K562 (cell line): Measurements from ENCODE around the gene MYL4. TPM values are rescaled to one million over a fixed set of nuclear protein-coding genes. Genes with fewer than 3 reads are reported as not detected.

Experiments
- ATAC-seq: fragments of 200-7000 bp; cut with Tn5 transposase; 3 replicates; pipeline ENCODE4 v1.9.1; 2020; ENCODE audit warnings: moderate library complexity
- BruUV-seq: library from RNA; stranded (reverse); fragments of 400-500 nt; replicated peaks from 2 replicates; lab custom pipeline; 2021; lab: Mats Ljungman, UMichigan
- CTCF ChIA-PET: fragments of 300-600 bp; formaldehyde crosslinking; extraction: SDS; loops from one replicate; lab custom pipeline; 2021; ENCODE audit warnings: low intra/inter-chr PET ratio; lab: Yijun Ruan, JAX
- POLR2A ChIA-PET: fragments of 300-600, 350-650 bp; sonication (Branson Sonifier 250); formaldehyde crosslinking; extraction: SDS; loops from one replicate; lab custom pipeline; 2021; ENCODE audit warnings: antibody characterized with exemption, inconsistent platforms; lab: Yijun Ruan, JAX
- DNase-seq, 4 experiments: peaks; one replicate each; pipeline versions ENCODE4 v3.0.0 to v3.0.0-alpha.2; 2011 to 2018; ENCODE audit warnings: low spot score in 3 of 4, mixed read lengths in 3 of 4; ENCODE audit errors: extremely low read depth in 1 of 4
- FAIRE-seq: peaks from 2 replicates; lab custom pipeline; 2011; peaks lifted over from hg19 to GRCh38; lab: Jason Lieb, UNC
- H2AFZ ChIP-seq: 2 replicates; pipeline ENCODE4 v1.6.0; 2011; ENCODE audit warnings: low read depth, low read length, control low read depth, inconsistent platforms
- H3K27ac ChIP-seq: fragments of 200-600 bp; 3 replicates; pipeline ENCODE4 v1.8.0; 2011; ENCODE audit warnings: low read depth, mild to moderate bottlenecking, control low read depth, inconsistent platforms, low read length, moderate library complexity, mixed read lengths; ENCODE audit errors: extremely low read depth
- H3K27me3 ChIP-seq, 2 experiments: fragments of 300-600 bp in 1 of 2; 2 replicates in 1 of 2; 3 replicates in 1 of 2; pipeline versions ENCODE4 v1.6.0 to v1.8.0; 2011; ENCODE audit warnings: inconsistent platforms in 2 of 2, low read length in 2 of 2, mild to moderate bottlenecking in 1 of 2, mixed read lengths in 1 of 2, moderate library complexity in 1 of 2; ENCODE audit not compliant: control insufficient read depth in 2 of 2, insufficient read depth in 2 of 2
- H3K36me3 ChIP-seq: fragments of 300-600 bp; 3 replicates; pipeline ENCODE4 v1.8.0; 2011; ENCODE audit warnings: mild to moderate bottlenecking, low read length, inconsistent platforms; ENCODE audit not compliant: control insufficient read depth, insufficient read depth
- H3K4me1 ChIP-seq, 2 experiments: fragments of 200-600 bp in 1 of 2; replicated peaks in 1 of 2; 2 replicates in 1 of 2; 3 replicates in 1 of 2; pipeline versions ENCODE4 v1.5.1 to v1.8.0; 2011; ENCODE audit warnings: inconsistent platforms in 2 of 2, low read length in 2 of 2, mild to moderate bottlenecking in 1 of 2, mixed read lengths in 1 of 2, moderate library complexity in 1 of 2; ENCODE audit not compliant: control insufficient read depth in 2 of 2, insufficient read depth in 2 of 2
- H3K4me2 ChIP-seq: 2 replicates; pipeline ENCODE4 v1.6.1; 2011; ENCODE audit warnings: low read length, control low read depth, inconsistent platforms, mixed read lengths; ENCODE audit not compliant: insufficient read depth
- H3K4me3 ChIP-seq: fragments of 200-600 bp; sonication (generic), shearing (Covaris generic); 2 replicates; pipeline ENCODE4 v1.5.1; 2016; ENCODE audit warnings: control low read depth, inconsistent platforms
- H3K79me2 ChIP-seq: fragments of 200-600 bp; 3 replicates; pipeline ENCODE4 v1.8.0; 2011; ENCODE audit warnings: low read length, inconsistent platforms; ENCODE audit not compliant: control insufficient read depth, insufficient read depth
- H3K9ac ChIP-seq, 2 experiments: 2 replicates each; pipeline versions ENCODE4 v1.6.0 to v1.6.1; 2011; ENCODE audit warnings: low read depth in 2 of 2, low read length in 2 of 2, control low read depth in 1 of 2, inconsistent platforms in 1 of 2, mild to moderate bottlenecking in 1 of 2, mixed read lengths in 1 of 2; ENCODE audit not compliant: insufficient read depth in 1 of 2
- H3K9me1 ChIP-seq: one replicate; pipeline ENCODE4 v1.6.0; 2011; ENCODE audit warnings: inconsistent platforms, mild to moderate bottlenecking, low read length, moderate library complexity; ENCODE audit not compliant: control insufficient read depth, insufficient read depth
- H3K9me3 ChIP-seq: replicated peaks from 2 replicates; pipeline ENCODE4 v1.5.1; 2011; ENCODE audit warnings: low read depth, low read length, inconsistent platforms; ENCODE audit not compliant: control insufficient read depth, insufficient read depth
- H4K20me1 ChIP-seq: replicated peaks from 2 replicates; pipeline ENCODE4 v1.6.1; 2011; ENCODE audit warnings: low read length, inconsistent platforms, mixed read lengths; ENCODE audit not compliant: control insufficient read depth, insufficient read depth
- ARHGAP35 ChIP-seq: fragments of 450-650 bp; IDR thresholded peaks from 2 replicates; pipeline ENCODE4 v1.6.1; 2018; ENCODE audit not compliant: partially characterized antibody
- CBFA2T3 ChIP-seq: fragments of 450-650 bp; IDR thresholded peaks from 2 replicates; pipeline ENCODE4 v1.6.1; 2017
- CBX3 ChIP-seq, 2 experiments: IDR thresholded peaks; 1 replicate in 1 of 2; 2 replicates in 1 of 2; pipeline ENCODE4 v1.6.1; 2012; ENCODE audit warnings: inconsistent platforms in 2 of 2, low read length in 2 of 2, borderline replicate concordance in 1 of 2, control low read depth in 1 of 2
- CEBPB ChIP-seq: fragments of 450-650 bp; IDR thresholded peaks from 2 replicates; pipeline ENCODE4 v1.6.1; 2016; ENCODE audit warnings: missing genetic modification characterization, missing compliant biosample characterization
- DMBX1 ChIP-seq: fragments of 250-450 bp; sonication (Bioruptor Pico); IDR thresholded peaks from 2 replicates; pipeline ENCODE4 v1.8.0; 2022; ENCODE audit warnings: inconsistent platforms, mild to moderate bottlenecking, moderate library complexity, borderline replicate concordance
- ETV5 ChIP-seq: sonication (generic); formaldehyde crosslinking; IDR thresholded peaks from 2 replicates; pipeline ENCODE4 v1.4.0; 2020; ENCODE audit warnings: low read depth, mild to moderate bottlenecking, missing genetic modification reagents
- GATA2 ChIP-seq: sonication (generic); formaldehyde crosslinking; IDR thresholded peaks from 2 replicates; pipeline ENCODE4 v1.4.0; 2020; ENCODE audit warnings: mild to moderate bottlenecking, missing genetic modification reagents
- GATAD2B ChIP-seq: fragments of 450-650 bp; IDR thresholded peaks from 2 replicates; pipeline ENCODE4 v1.6.1; 2017; ENCODE audit warnings: mild to moderate bottlenecking, borderline replicate concordance
- MYC ChIP-seq, 2 experiments: fragments of 250-450 bp in 1 of 2; sonication (Bioruptor Pico) in 1 of 2; IDR thresholded peaks; 2 replicates each; pipeline versions ENCODE4 v1.5.1 to v1.6.1; 2012 to 2021; ENCODE audit warnings: low read depth in 2 of 2, borderline replicate concordance in 1 of 2, improper control_type of control experiment in 1 of 2, low read length in 1 of 2, mild to moderate bottlenecking in 1 of 2, moderate library complexity in 1 of 2
- NFIX ChIP-seq: fragments of 250-450 bp; sonication (Bioruptor Pico); IDR thresholded peaks from 2 replicates; pipeline ENCODE4 v1.4.0; 2020; ENCODE audit warnings: low read depth, mild to moderate bottlenecking, moderate library complexity
- PCBP2 ChIP-seq: fragments of 200-400 bp; formaldehyde crosslinking; IDR thresholded peaks from 2 replicates; pipeline ENCODE4 v1.6.1; 2018; ENCODE audit warnings: low read length, low read depth, mild to moderate bottlenecking, moderate library complexity; ENCODE audit not compliant: poor library complexity, severe bottlenecking
- PHB2 ChIP-seq: fragments of 450-650 bp; IDR thresholded peaks from 2 replicates; pipeline ENCODE4 v1.6.1; 2017; ENCODE audit warnings: low read depth
- PRPF4 ChIP-seq: fragments of 200-400 bp; formaldehyde crosslinking; IDR thresholded peaks from one replicate; pipeline ENCODE4 v1.6.1; 2017; ENCODE audit warnings: low read length, low read depth, mild to moderate bottlenecking; ENCODE audit not compliant: insufficient read depth, poor library complexity, severe bottlenecking
- RBBP5 ChIP-seq: fragments of 200-600 bp; sonication (generic); IDR thresholded peaks from 2 replicates; pipeline ENCODE4 v1.6.1; 2012; ENCODE audit warnings: borderline replicate concordance, mild to moderate bottlenecking, low read length, control low read depth, inconsistent platforms; ENCODE audit not compliant: insufficient read depth, poor library complexity, severe bottlenecking
- RBM22 ChIP-seq: fragments of 200-400 bp; formaldehyde crosslinking; IDR thresholded peaks from 2 replicates; pipeline ENCODE4 v1.6.1; 2018; ENCODE audit warnings: low read length, low read depth; ENCODE audit not compliant: poor library complexity, severe bottlenecking
- SIRT6 ChIP-seq: IDR thresholded peaks from one replicate; pipeline ENCODE4 v1.6.1; 2012; ENCODE audit warnings: low read depth, mild to moderate bottlenecking, control low read depth, inconsistent platforms, low read length, moderate library complexity
- SPI1 ChIP-seq: IDR thresholded peaks from 2 replicates; pipeline ENCODE4 v1.6.1; 2011; ENCODE audit warnings: low read depth, low read length, control low read depth, borderline replicate concordance
- TRIM24 ChIP-seq, 2 experiments: fragments of 450-650 bp; IDR thresholded peaks; 2 replicates each; pipeline ENCODE4 v1.6.1; 2016
- TRIM28 ChIP-seq: fragments of 450-650 bp; IDR thresholded peaks from 2 replicates; pipeline ENCODE4 v1.6.1; 2017
- ZFX ChIP-seq: sonication (generic); formaldehyde crosslinking; IDR thresholded peaks from 2 replicates; pipeline ENCODE4 v1.8.0; 2022; ENCODE audit warnings: mild to moderate bottlenecking, missing genetic modification reagents, moderate library complexity
- ZKSCAN8 ChIP-seq: fragments of 200-800 bp; sonication (Bioruptor generic); IDR thresholded peaks from 2 replicates; pipeline ENCODE4 v1.6.1; 2016; ENCODE audit warnings: missing genetic modification characterization, missing compliant biosample characterization
- ZNF24 ChIP-seq: fragments of 450-650 bp; IDR thresholded peaks from 2 replicates; pipeline ENCODE4 v1.6.1; 2016
- ZNF444 ChIP-seq: fragments of 250-450 bp; sonication (Bioruptor Pico); IDR thresholded peaks from 2 replicates; pipeline ENCODE4 v1.4.0; 2020; ENCODE audit warnings: mild to moderate bottlenecking, moderate library complexity
- ZNF561 ChIP-seq: fragments of 450-650 bp; formaldehyde crosslinking; conservative IDR thresholded peaks from 2 replicates; pipeline ENCODE4 v1.4.0; 2020; ENCODE audit warnings: mild to moderate bottlenecking, moderate library complexity
- ZNF766 ChIP-seq: fragments of 200-800 bp; sonication (Bioruptor generic); conservative IDR thresholded peaks from 2 replicates; pipeline ENCODE4 v1.6.1; 2016; ENCODE audit warnings: missing genetic modification characterization, missing compliant biosample characterization
- WGBS: fragments of 100-300 bp; shearing (Covaris generic); methylation state at CpG from one replicate; pipeline ENCODE4 v1.1.6; 2016; ENCODE audit warnings: low coverage, mixed read lengths; ENCODE audit not compliant: insufficient coverage; ENCODE audit errors: missing lambda C conversion rate; 5-methylcytosine and 5-hydroxymethylcytosine counted together
- in situ Hi-C: fragments of 300-500 bp; cut with MboI; formaldehyde crosslinking; loops from 4 replicates; pipeline ENCODE4 v1.15.0; 2018; ENCODE audit warnings: inconsistent platforms, mixed read lengths
- intact Hi-C: fragments of 100-400 bp; cut with micrococcal nuclease; formaldehyde crosslinking; loops from 2 replicates; pipeline ENCODE4 v1.14.2; 2022
- polyA plus RNA-seq, 8 experiments: library from polyadenylated mRNA; depleted of rRNA in 4 of 8; stranded (reverse) in 5 of 8; unstranded in 3 of 8; fragments of >200 nt; fragmentation: Nextera tagmentation in 2 of 8; fragmentation: Illumina TruSeq in 1 of 8; extraction: Ambion mirVana in 2 of 8; extraction: Trizol in 1 of 8; gene quantifications; 2 replicates each; pipeline versions ENCODE4 v1.2.1 to v1.2.3, GENCODE V29; 2011 to 2014; ENCODE audit warnings: inconsistent platforms in 1 of 8, missing spikeins in 1 of 8
- total RNA-seq, 7 experiments: library from RNA; depleted of rRNA in 6 of 7; stranded (reverse); fragments of >200 nt in 6 of 7; fragmentation: Illumina TruSeq in 2 of 7; extraction: Trizol in 2 of 7; gene quantifications; 2 replicates each; pipeline versions ENCODE4 v1.2.1 to v1.2.3, GENCODE V29; 2011 to 2021; ENCODE audit warnings: low replicate concordance in 1 of 7

MYL4 gene
- total and polyA plus RNA-seq, 9 of the 15 experiments (the other 6 are each of a cell fraction or from before 2014, with no cell fraction given), result 117 to 423 (median 221) TPM

GRCh38 chr17:47252766-47253512 is 43.8 kb downstream of the MYL4 start:
- no peaks in the 10 kb centered on the region for H3K36me3 ChIP-seq
- ChIA-PET POLR2A (interaction anchor here (1.6 to 2.5 kb wide), 2 partner anchors 11 to 13 kb away, joined by 3 to 7 read pairs; no protein-coding TSS in a partner anchor), CTCF (interaction anchor here (0.7 kb wide), 1 partner anchor 44 kb away, joined by 3 read pairs; no protein-coding TSS in a partner anchor)
- no peaks in the 10 kb centered on the region for H3K27me3 ChIP-seq
- no peak for FAIRE-seq
- WGBS, result 77% methylated on average over 10 of the region's 10 CpGs
- no peaks in the 10 kb centered on the region for H3K9me1 ChIP-seq
- no peak overlapping the region for H3K4me3 ChIP-seq
- H3K9ac ChIP-seq, result peak overlapping the region in 1 of 2 experiments; percentile 93; a peak in 2 of 4 replicates
- H4K20me1 ChIP-seq, result no peaks in the 10 kb centered on the region
- in situ Hi-C loops (no loop called here), intact Hi-C loops (loop anchor here (1.0 kb wide), 1 partner anchor 62 kb away; no protein-coding TSS in a partner anchor)
- no peak overlapping the region for H3K27ac ChIP-seq
- peak overlapping the region; percentile 96 for H2AFZ ChIP-seq
- H3K4me1 ChIP-seq, result peaks cover 28 to 30% of the 10 kb centered on the region in 2 experiments
- peak in 1 of 4 experiments; percentile 16 for DNase-seq
- H3K9me3 ChIP-seq, result no peaks in the 10 kb centered on the region
- no TSS peak for BruUV-seq
- no peaks in the 10 kb centered on the region for H3K79me2 ChIP-seq
- H3K4me2 ChIP-seq, result peak overlapping the region; percentile 1; the same call in 1 of the 2 replicates
- ATAC-seq, result no peak
- TF ChIP-seq GATAD2B, result no peak
- TF ChIP-seq RBM22, result no peak
- TF ChIP-seq CBX3 (IDR thresholded peaks at IDR 0.05; ENCODE audit: borderline replicate concordance in 1 of 2, low read length in 2 of 2), result no peak
- TF ChIP-seq ZNF24, result no peak
- peak; percentile 75 to 78; a peak in 3 of 4 replicates for TF ChIP-seq TRIM24 (IDR thresholded peaks at IDR 0.05)
- no peak for TF ChIP-seq PRPF4
- TF ChIP-seq MYC (IDR thresholded peaks at IDR 0.05; ENCODE audit: low read depth, low read length), result no peak
- TF ChIP-seq MYC (CRISPR knock-in tag; IDR thresholded peaks at IDR 0.05; ENCODE audit: borderline replicate concordance, low read depth), result no peak
- no peak for TF ChIP-seq RBBP5
- TF ChIP-seq DMBX1, result no peak
- no peak for TF ChIP-seq PHB2
- TF ChIP-seq TRIM28, result 0 out of 2 replicates have a peak, but pooled peaks have one; percentile 32
- TF ChIP-seq ETV5 (CRISPR knock-in tag), result no peak
- TF ChIP-seq ZNF766 (CRISPR knock-in tag), result peak; percentile 43; the same call in 1 of the 2 replicates
- no peak for TF ChIP-seq NFIX
- 0 out of 2 replicates have a peak, but pooled peaks have one; percentile 4 for TF ChIP-seq SPI1
- peak; percentile 34; the same call in 1 of the 2 replicates for TF ChIP-seq CBFA2T3
- TF ChIP-seq GATA2, result no peak
- no peak for TF ChIP-seq ZKSCAN8 (CRISPR knock-in tag)
- no peak for TF ChIP-seq ARHGAP35
- no peak for TF ChIP-seq ZNF444
- peak; percentile 55 for TF ChIP-seq CEBPB (tag)
- TF ChIP-seq ZNF561 (CRISPR knock-in tag), result no peak
- TF ChIP-seq SIRT6, result no peak
- no peak for TF ChIP-seq PCBP2
- no peak for TF ChIP-seq ZFX
